Peyer's patch (tissue), 4 donors: ENCODE data around the gene FTCD. TPM values are rescaled to one million over a fixed set of nuclear protein-coding genes. Genes with fewer than 3 reads are reported as not detected.
A peak's percentile ranks its signal among the peaks of the same experiment; 100 is the strongest.

Experiments
- DNase-seq, 3 donors: peaks; one replicate each; pipeline ENCODE4 v3.0.0-alpha.2; 2017 to 2019
- H3K27ac ChIP-seq, 4 donors: fragments of 200-600 bp; sonication (generic); one replicate each; pipeline ENCODE4 v1.5.1; 2016 to 2019
- H3K27me3 ChIP-seq, 2 donors: fragments of 200-600 bp; sonication (generic); one replicate each; pipeline ENCODE4 v1.5.1; 2019
- H3K36me3 ChIP-seq, 3 donors: fragments of 200-600 bp; sonication (generic); one replicate each; pipeline ENCODE4 v1.5.1; 2016 to 2019
- H3K4me1 ChIP-seq, 4 donors: fragments of 200-600 bp; sonication (generic); one replicate each; pipeline ENCODE4 v1.5.1; 2016 to 2019
- H3K4me3 ChIP-seq, 4 donors: fragments of 200-600 bp; sonication (generic); 1 replicate in 3 of 4; 2 replicates in 1 of 4; pipeline ENCODE4 v1.5.1; 2016 to 2019; ENCODE audit warnings: mild to moderate bottlenecking in 1 of 4
- H3K9me3 ChIP-seq, 4 donors: fragments of 200-600 bp; sonication (generic); one replicate each; pipeline ENCODE4 v1.5.1; 2016 to 2019; ENCODE audit warnings: mild to moderate bottlenecking in 1 of 4
- CTCF ChIP-seq, 6 experiments: fragments of 450-650 bp in 4 of 6; fragments of 200-600 bp in 2 of 6; sonication (generic) in 1 of 6; IDR thresholded peaks; one replicate each; pipeline ENCODE4 v1.5.1; 2017 to 2019; ENCODE audit warnings: antibody characterized with exemption in 6 of 6, mild to moderate bottlenecking in 3 of 6, moderate library complexity in 1 of 6
- POLR2A ChIP-seq, 2 donors: fragments of 450-650 bp; IDR thresholded peaks; one replicate each; pipeline ENCODE4 v1.5.1; 2017; ENCODE audit warnings: antibody characterized with exemption in 2 of 2, mild to moderate bottlenecking in 2 of 2, moderate library complexity in 2 of 2
- total RNA-seq, 4 donors: library from RNA; depleted of rRNA; stranded (reverse); fragments of >200 nt; gene quantifications; one replicate each; pipeline ENCODE4 v1.1.0, GENCODE V29; 2016

FTCD gene
- total RNA-seq, 4 donors from 2014 or later, result 0.67 to 1.0 TPM; not detected in 2

GRCh38 chr21:46146856-46147255 is 8.5 kb downstream of the FTCD start:
- no peak overlapping the region for H3K27ac ChIP-seq
- H3K4me3 ChIP-seq, result no peak overlapping the region

GRCh38 chr21:46145840-46146691 is 9.3 kb downstream of the FTCD start:
- no peaks in the 10 kb centered on the region for H3K4me1 ChIP-seq
- no peaks in the 10 kb centered on the region for H3K9me3 ChIP-seq
- no peak for TF ChIP-seq CTCF (IDR thresholded peaks at IDR 0.05)
- TF ChIP-seq POLR2A (IDR thresholded peaks at IDR 0.05), result no peak
- no peaks in the 10 kb centered on the region for H3K36me3 ChIP-seq
- peak in 1 of 3 donors; percentile 43 for DNase-seq
- H3K27me3 ChIP-seq, result no peaks in the 10 kb centered on the region
- no peak overlapping the region for H3K27ac ChIP-seq
- H3K4me3 ChIP-seq, result no peak overlapping the region

More at GRCh38 chr21:46146856-46147255, 8.5 kb downstream of the FTCD start:
- Histone ChIP-seq H3K27me3 (no peaks in the 10 kb centered on the region), H3K4me1 (no peaks in the 10 kb centered on the region), H3K36me3 (no peaks in the 10 kb centered on the region), H3K9me3 (no peaks in the 10 kb centered on the region)
- peak in 1 of 3 donors; percentile 25 for DNase-seq
- TF ChIP-seq POLR2A (IDR thresholded peaks at IDR 0.05) (no peak), CTCF (IDR thresholded peaks at IDR 0.05) (no peak)

- no peak overlapping the region for H3K27ac ChIP-seq
- TF ChIP-seq CTCF (IDR thresholded peaks at IDR 0.05) (no peak), POLR2A (IDR thresholded peaks at IDR 0.05) (no peak)
- no peaks in the 10 kb centered on the region for H3K27me3 ChIP-seq
- no peak overlapping the region for H3K4me3 ChIP-seq
- no peaks in the 10 kb centered on the region for H3K9me3 ChIP-seq
- no peaks in the 10 kb centered on the region for H3K36me3 ChIP-seq
- no peaks in the 10 kb centered on the region for H3K4me1 ChIP-seq
- no peak for DNase-seq
Observed at GRCh38 chr21:46145159-46145839, 10.1 kb downstream of the FTCD start.

GRCh38 chr21:46144464-46145070 is 10.8 kb downstream of the FTCD start:
- Histone ChIP-seq H3K4me1 (no peaks in the 10 kb centered on the region), H3K9me3 (no peaks in the 10 kb centered on the region), H3K4me3 (no peak overlapping the region), H3K27ac (no peak overlapping the region), H3K27me3 (no peaks in the 10 kb centered on the region), H3K36me3 (no peaks in the 10 kb centered on the region)
- TF ChIP-seq CTCF (IDR thresholded peaks at IDR 0.05) (no peak), POLR2A (IDR thresholded peaks at IDR 0.05) (no peak)
- no peak for DNase-seq

- Histone ChIP-seq H3K36me3 (no peaks in the 10 kb centered on the region), H3K4me3 (no peak overlapping the region), H3K27me3 (no peaks in the 10 kb centered on the region), H3K9me3 (no peaks in the 10 kb centered on the region), H3K4me1 (no peaks in the 10 kb centered on the region), H3K27ac (no peak overlapping the region)
- TF ChIP-seq CTCF (IDR thresholded peaks at IDR 0.05) (no peak), POLR2A (IDR thresholded peaks at IDR 0.05) (no peak)
- no peak for DNase-seq
Observed at GRCh38 chr21:46142582-46143473, 12.6 kb downstream of the FTCD start.
